Retina (tissue), 1 donor: ENCODE results near the gene INPP5F.
A peak's percentile ranks its signal among the peaks of the same experiment; 100 is the strongest.

Source experiments
- DNase-seq: peaks from one replicate; pipeline ENCODE4 v3.0.0-alpha.2; 2016

Gene INPP5F

DNA sequence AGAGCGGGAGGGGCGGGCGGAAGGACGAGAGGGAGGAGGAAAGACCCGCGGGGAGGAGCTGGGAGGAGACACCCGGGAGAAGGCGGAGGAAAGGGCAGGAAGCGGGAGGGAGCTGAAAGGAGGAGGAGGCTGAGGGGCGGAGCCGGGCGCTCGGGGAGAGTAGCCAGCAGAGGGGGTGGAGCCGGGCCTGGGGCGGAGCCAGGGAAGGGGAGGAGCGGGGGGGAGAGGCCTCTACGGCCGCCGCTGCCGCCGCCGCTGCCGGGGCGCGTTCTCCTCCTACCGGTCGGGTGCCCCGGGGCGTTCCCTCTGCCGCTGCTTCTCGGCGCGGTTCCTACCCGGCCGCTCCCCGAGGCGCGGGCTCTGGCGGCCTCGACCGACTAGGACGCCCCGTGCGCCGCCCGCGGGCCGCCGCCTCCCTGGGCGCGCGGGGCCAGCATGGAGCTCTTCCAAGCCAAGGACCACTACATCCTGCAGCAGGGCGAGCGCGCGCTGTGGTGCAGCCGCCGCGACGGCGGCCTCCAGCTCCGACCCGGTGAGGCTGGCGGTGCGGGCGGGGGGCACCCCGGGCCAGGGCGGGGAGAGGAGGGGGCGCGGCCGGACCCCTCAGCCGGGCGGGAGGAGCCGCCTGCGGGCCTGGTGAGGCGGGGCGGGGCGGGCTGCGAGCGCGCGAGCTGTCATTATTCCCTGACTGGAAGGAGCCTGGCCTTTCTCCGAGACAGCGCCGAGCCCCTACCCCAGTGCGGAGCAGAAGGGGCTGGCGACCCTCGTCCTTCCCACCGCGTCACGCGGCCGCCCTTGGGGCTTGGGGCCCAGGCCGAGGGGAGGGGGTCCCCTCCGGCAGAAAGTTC lies at the start of gene INPP5F:
TSS of gene INPP5F (plus strand) at position 223 of the 848 bp plus-strand sequence. CDS start at position 436, 213 bp downstream.
- DNase-seq: peak; percentile 94

DNA sequence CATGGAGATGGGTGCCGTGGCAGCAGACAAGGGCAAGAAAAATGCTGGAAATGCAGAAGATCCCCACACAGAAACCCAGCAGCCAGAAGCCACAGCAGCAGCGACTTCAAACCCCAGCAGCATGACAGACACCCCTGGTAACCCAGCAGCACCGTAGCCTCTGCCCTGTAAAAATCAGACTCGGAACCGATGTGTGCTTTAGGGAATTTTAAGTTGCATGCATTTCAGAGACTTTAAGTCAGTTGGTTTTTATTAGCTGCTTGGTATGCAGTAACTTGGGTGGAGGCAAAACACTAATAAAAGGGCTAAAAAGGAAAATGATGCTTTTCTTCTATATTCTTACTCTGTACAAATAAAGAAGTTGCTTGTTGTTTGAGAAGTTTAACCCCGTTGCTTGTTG lies 48.7 kb upstream of the INPP5F start:
- DNase-seq: no peak

DNA sequence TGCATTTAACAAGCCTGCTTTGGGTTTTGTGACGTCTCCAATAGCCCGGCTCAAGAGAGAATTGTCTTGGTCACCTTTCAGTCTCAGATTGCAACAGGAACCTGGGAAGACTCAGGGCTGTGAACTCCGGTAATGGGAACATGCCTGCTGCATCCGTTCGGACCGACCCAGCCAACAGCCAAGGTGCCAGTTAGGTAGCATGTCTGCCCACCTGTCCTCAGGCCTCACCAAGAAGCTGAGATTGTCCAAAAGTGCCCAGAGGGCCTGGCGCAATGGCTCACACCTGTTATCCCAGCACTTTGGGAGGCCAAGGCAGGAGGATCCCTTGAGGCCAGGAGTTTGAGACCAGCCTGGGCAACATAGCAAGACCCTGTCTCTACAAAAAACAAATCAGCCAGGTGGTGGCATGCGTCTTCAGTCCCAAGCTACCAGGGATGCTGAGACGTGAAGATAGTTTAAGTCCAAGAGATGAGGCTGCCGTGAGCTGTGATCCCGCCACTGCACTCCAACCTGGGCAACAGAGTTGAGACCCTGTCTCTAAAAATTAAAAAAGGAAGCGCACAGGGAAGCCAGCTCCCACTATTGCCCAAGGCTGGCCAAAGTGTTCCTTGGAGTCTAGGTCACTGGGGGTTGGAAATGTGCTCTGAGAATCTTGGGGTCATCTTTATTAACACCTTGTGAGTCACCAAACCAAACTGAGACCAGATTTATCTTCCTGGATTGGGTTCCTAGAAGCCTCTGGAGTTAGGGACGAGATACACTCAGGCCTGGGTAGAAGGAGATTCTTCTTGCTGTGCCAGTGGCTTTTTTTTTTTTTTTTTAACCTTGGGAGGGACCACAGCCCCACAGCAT lies 47.7 kb upstream of the INPP5F start:
- DNase-seq: no peak

DNA sequence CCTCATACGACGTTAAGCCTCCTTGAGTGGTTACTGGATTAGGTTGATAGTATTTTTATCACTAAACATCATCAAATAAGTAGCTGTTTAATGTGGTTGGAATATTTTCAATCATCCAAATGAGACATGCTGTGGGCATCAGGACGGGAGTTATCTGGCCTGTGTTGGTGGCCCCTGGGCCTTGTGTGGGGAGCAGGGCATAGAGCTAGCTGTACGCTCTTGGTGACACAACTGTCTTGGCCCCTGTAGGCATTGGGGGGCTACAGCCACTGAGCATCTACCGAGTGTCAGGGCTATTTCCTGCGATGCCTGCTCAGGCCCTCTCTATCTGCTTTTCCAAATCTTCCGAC lies 46.4 kb upstream of the INPP5F start:
- DNase-seq: no peak

DNA sequence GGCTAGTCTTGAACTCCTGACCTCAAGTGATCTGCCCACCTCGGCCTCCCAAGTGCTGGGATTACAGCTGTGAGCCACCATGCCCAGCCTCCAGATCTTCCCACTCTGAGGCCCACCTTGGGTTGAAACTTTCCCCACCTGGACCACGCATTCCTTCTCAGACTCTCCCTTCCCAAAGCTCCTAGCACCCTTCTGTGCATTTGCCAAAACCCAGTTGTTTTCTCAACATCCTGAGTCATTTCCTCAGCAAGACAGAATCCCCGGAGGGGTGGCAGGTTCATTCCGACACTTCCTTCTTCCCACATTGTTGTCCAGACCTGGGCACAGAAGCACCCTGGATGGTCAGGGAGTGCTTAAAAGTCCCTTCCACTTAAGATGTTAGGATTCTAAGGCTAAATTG lies 45.8 kb upstream of the INPP5F start:
- no peak for DNase-seq

DNA sequence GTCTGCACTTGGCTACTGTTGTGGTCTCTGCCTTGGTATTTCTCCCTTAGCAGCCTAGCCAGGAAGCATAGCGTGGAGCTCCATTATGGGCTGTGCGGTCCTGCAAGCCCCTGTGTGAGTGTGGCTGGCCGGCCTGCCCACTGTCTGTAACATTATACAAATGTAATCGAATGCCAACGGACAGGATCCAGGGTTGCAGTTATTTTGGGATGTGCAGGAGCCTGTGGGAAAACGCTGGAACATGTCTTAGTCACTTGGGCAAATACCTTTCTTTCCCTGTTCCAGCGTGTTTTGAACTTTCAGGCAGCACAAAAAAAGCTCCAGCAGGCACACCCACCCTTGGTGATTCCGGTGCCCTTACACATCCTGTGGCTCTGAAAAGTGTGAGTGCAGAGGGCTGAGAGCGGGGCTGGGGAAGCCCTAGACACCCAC lies 45.2 kb upstream of the INPP5F start:
- no peak for DNase-seq

DNA sequence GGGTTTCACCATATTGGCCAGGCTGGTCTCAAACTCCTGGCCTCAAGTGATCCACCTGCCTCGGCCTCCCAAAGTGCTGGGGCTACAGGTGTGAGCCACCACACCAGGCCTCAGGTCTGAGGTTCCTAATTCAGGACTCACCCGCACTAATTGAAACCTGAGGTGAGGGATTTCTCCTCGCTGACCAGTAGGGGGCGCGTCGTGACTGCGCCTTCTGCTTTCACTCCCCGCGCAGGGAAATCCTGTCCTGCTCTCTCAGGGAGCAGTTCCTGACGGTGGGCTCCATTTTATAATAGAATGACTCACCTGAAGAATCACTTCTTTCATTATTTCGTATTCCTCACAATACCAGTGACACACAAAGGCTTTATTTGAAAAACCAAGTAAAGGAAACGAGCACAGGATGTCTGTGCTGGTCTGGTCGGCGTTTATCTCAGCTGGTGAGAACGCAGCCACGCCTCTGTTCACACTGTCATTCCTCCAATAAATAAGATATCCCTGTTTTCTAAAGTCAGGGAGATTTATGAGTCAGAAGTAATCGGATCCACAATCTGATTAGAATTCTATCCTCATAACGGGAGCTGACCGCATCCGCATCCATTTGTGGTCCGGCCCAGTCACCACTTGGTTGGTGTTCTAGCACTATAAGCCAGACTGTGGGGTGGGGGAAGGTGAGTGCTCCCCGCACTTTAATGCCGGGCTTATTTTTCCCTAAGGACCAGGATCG lies 39.2 kb upstream of the INPP5F start:
- DNase-seq: peak; percentile 78

DNA sequence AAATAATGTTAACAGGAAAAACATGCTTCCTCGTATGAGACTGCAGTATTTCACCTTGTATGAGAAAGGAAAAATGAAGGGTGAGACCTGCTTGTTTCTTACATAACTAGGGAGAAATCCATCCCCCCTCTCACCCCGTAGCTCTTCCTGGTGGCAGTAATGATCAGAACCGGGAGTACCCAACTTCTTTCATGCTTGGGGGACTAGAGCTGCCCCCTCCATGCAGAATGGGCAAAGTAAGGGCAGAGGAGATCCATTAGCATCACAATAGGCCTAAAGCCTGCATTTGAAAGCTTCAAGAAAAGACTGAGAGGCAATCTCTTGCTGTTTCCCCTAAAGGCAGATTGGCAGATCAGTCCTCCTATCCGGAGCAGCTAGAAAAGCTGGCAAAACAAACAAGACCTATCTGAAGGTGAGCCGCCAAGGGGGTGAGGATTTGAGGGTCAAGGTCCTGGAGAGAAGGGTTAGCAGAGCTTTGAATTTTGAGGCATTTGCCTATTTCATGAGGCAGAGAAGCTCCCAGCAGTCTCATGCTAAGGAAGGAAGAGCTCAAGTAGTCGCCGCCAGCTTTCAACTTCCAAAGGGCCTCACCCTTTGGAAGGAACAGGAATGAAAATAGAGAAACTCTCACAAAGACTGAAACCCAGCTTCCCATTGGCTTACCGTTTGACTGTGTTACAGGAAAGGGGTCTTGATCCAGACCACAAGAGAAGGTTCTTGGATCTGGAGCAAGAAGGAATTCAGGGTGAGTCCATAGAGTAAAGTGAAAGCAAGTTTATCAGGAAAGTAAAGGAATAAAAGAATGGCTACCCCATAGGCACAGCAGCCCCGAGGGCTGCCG lies 38.4 kb upstream of the INPP5F start:
- peak; percentile 52 for DNase-seq

GRCh38 chr10:119688033-119688508 lies 37.8 kb upstream of the INPP5F start:
- no peak for DNase-seq

DNA sequence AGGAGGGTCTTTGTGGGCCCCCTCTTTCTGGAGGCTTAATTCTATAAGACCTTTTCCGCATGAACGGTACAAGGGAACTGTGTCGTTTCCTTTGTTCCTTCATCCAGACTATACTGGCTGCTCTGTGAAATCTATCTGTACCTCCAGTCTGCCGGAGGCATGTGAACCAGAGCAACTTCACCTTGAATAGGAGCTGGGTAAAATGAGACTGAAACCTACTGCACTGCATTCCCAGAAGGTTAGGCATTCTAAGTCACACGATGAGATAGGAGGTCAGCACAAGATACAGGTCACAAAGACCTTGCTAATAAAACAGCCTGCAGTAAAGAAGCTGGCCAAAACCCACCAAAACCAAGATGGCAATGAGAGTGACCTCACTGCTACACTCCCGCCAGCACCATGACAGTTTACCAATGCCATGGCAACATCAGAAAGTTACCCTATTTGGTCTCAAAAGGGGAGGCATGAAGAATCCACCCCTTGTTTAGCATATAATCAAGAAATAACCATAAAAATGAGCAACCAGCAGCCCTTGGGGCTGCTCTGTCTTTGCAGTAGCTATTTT lies 36.8 kb upstream of the INPP5F start:
- DNase-seq: peak; percentile 30

DNA sequence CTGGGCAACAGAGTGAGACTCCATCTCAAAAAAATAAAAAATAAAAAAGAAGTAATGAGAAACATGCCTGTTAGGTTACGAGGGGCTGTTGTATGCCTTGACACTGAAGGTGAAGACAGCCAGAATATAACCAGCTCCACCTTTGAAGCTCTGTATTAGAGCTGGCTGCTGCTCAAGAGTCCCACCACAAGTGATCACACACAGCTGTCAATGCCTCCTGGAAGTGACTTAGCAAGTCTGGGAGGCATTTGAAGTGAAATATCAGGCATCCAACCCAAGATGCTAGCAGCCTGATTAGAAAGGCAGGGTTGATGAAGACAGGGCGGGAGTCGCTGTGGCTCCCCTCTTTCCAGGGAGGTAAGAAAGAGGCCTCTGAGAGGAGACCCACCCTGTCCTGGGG lies 34.1 kb upstream of the INPP5F start:
- no peak for DNase-seq

GRCh38 chr10:119693262-119693957 lies 32.4 kb upstream of the INPP5F start:
- DNase-seq: peak; percentile 20

- no peak for DNase-seq
Measured at GRCh38 chr10:119694608-119695007, 31.2 kb upstream of the INPP5F start.

- DNase-seq: no peak
Measured at GRCh38 chr10:119700321-119700954, 25.4 kb upstream of the INPP5F start.

- no peak for DNase-seq
Measured at GRCh38 chr10:119701861-119702260, 24.0 kb upstream of the INPP5F start.

GRCh38 chr10:119702583-119702982 lies 23.3 kb upstream of the INPP5F start:
- no peak for DNase-seq

DNA sequence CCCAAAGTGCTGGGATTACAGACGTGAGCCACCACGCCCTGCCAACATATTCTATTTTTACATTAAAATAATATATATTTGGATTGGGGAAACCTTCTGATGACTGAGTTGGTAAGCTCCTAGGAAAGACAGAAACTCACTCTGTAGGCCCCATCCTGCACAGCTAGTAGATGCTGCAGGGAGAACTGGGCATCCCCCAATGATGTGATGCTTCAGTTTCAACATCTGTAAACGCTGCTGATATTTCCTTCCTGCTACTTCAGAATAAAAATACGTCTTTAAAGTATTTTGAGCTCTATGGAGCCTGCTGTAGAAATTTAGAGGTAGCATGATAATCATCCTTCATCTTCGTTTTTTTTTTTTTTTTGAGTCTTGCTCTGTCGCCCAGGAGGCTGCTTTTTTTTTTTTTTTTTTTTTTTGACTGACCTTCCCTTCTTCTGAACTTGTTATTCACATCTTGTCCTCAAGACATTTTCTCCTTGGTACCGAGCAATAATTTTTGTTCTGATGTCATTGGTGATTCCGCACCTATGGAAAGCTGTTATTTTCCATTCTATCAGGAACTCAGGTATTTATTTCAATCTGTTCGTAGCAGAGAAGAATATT lies 21.8 kb upstream of the INPP5F start:
- DNase-seq: no peak

DNA sequence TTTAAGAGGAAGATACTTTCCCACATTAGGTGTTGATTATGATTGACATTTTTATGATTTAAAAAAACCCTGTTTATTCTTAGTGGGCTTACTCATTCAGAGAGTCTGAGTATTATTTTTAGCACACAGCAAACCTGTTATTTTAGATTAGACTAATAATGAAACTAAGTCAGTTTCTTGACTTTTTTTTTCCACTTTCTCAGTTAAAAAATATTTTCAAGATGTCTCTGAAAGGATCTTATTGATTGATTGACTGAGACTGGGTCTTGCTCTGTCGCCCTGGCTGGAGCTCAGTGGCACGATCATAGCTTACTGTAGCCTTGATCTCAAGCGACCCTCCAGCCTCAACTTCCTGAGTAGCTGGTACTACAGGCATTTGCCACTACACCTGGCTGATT lies 20.4 kb upstream of the INPP5F start:
- no peak for DNase-seq

- DNase-seq: peak; percentile 51
Measured at GRCh38 chr10:119706521-119707278, 19.1 kb upstream of the INPP5F start.
